Endothelial cell of umbilical vein (primary cell): ENCODE measurements around the gene MMAA. TPM values are rescaled to one million over a fixed set of nuclear protein-coding genes. Genes with fewer than 3 reads are reported as not detected.

Experiments
- BruUV-seq: library from RNA; stranded (reverse); fragments of 400-500 nt; replicated peaks from 2 replicates; lab custom pipeline; 2021; lab: Mats Ljungman, UMichigan
- CTCF ChIA-PET: fragments of 300-600, 350-600 bp; sonication (Branson Sonifier 250); formaldehyde crosslinking; loops from one replicate; lab custom pipeline; 2021; ENCODE audit warnings: antibody characterized with exemption, inconsistent platforms; lab: Charles Lee
- POLR2A ChIA-PET: fragments of 300-600, 350-600 bp; sonication (Branson Sonifier 250); formaldehyde crosslinking; loops from one replicate; lab custom pipeline; 2021; ENCODE audit warnings: antibody characterized with exemption, inconsistent platforms; lab: Charles Lee
- DNase-seq: peaks from one replicate; pipeline ENCODE4 v3.0.0-alpha.2; 2011; ENCODE audit warnings: low read depth, low spot score
- FAIRE-seq: peaks from 2 replicates; lab custom pipeline; 2011; peaks lifted over from hg19 to GRCh38; lab: Jason Lieb, UNC
- H2AFZ ChIP-seq: 2 replicates; pipeline ENCODE4 v1.6.0; 2012; ENCODE audit warnings: low read depth, low read length, control low read depth, inconsistent platforms
- H3K27ac ChIP-seq: 2 replicates; pipeline ENCODE4 v1.5.1; 2011; ENCODE audit warnings: low read depth, mild to moderate bottlenecking, control low read depth, low read length, moderate library complexity; ENCODE audit not compliant: insufficient read depth
- H3K27me3 ChIP-seq, 2 experiments: 2 replicates each; pipeline versions ENCODE4 v1.6.0 to v1.6.1; 2011; ENCODE audit warnings: low read length in 2 of 2, mixed read lengths in 1 of 2; ENCODE audit not compliant: control insufficient read depth in 2 of 2, insufficient read depth in 2 of 2
- H3K36me3 ChIP-seq, 2 experiments: 2 replicates in 1 of 2; 3 replicates in 1 of 2; pipeline ENCODE4 v1.5.1; 2011; ENCODE audit warnings: low read length in 2 of 2, mild to moderate bottlenecking in 1 of 2, moderate library complexity in 1 of 2; ENCODE audit not compliant: control insufficient read depth in 2 of 2, insufficient read depth in 2 of 2; ENCODE audit errors: extremely low read depth in 1 of 2
- H3K4me1 ChIP-seq: 3 replicates; pipeline ENCODE4 v1.5.1; 2011; ENCODE audit warnings: mild to moderate bottlenecking, low read length; ENCODE audit not compliant: control insufficient read depth, insufficient read depth; ENCODE audit errors: extremely low read depth
- H3K4me2 ChIP-seq: 2 replicates; pipeline ENCODE4 v1.6.1; 2011; ENCODE audit warnings: low read length, control low read depth, mixed read lengths; ENCODE audit not compliant: insufficient read depth
- H3K4me3 ChIP-seq, 3 experiments: fragments of 200-600 bp in 1 of 3; sonication (generic), shearing (Covaris generic) in 1 of 3; replicated peaks in 1 of 3; 2 replicates each; pipeline ENCODE4 v1.5.1; 2011 to 2016; ENCODE audit warnings: control low read depth in 3 of 3, low read length in 3 of 3, mild to moderate bottlenecking in 2 of 3, inconsistent platforms in 1 of 3, low read depth in 1 of 3, moderate library complexity in 1 of 3; ENCODE audit not compliant: insufficient read depth in 1 of 3
- H3K79me2 ChIP-seq: 2 replicates; pipeline ENCODE4 v1.6.0; 2012; ENCODE audit warnings: low read length, inconsistent platforms; ENCODE audit not compliant: control insufficient read depth, insufficient read depth
- H3K9ac ChIP-seq: replicated peaks from 2 replicates; pipeline ENCODE3; 2011; ENCODE audit warnings: low read length, control low read depth; ENCODE audit not compliant: insufficient read depth; ENCODE audit errors: extremely low read depth
- H3K9me1 ChIP-seq: replicated peaks from 3 replicates; pipeline ENCODE4 v1.6.0; 2011; ENCODE audit warnings: mild to moderate bottlenecking, low read length; ENCODE audit not compliant: control insufficient read depth, insufficient read depth; ENCODE audit errors: extremely low read depth
- H3K9me3 ChIP-seq: replicated peaks from 2 replicates; pipeline ENCODE4 v1.5.1; 2012; ENCODE audit warnings: low read length, inconsistent platforms; ENCODE audit not compliant: control insufficient read depth, insufficient read depth
- H4K20me1 ChIP-seq: replicated peaks from 2 replicates; pipeline ENCODE3; 2011; ENCODE audit warnings: mild to moderate bottlenecking, low read length; ENCODE audit not compliant: control insufficient read depth, insufficient read depth; ENCODE audit errors: extremely low read depth
- GATA2 ChIP-seq: IDR thresholded peaks from 2 replicates; pipeline ENCODE4 v1.7.0; 2011; ENCODE audit warnings: low read depth, mild to moderate bottlenecking, moderate library complexity, mixed read lengths, low read length; ENCODE audit not compliant: insufficient read length, insufficient read depth
- JUN ChIP-seq: IDR thresholded peaks from 2 replicates; pipeline ENCODE4 v1.6.1; 2011; ENCODE audit warnings: borderline replicate concordance, low read depth; ENCODE audit not compliant: insufficient read length, insufficient read depth
- MYC ChIP-seq: IDR thresholded peaks from one replicate; pipeline ENCODE4 v1.6.1; 2011; ENCODE audit warnings: mild to moderate bottlenecking, low read depth, low read length
- POLR2AphosphoS5 ChIP-seq: IDR thresholded peaks from 2 replicates; pipeline ENCODE4 v1.6.1; 2012; ENCODE audit warnings: low read depth, mild to moderate bottlenecking, control low read depth, low read length, moderate library complexity; ENCODE audit not compliant: insufficient read depth
- dilution Hi-C: fragments of 300-500 bp; cut with MboI; formaldehyde crosslinking; loops from one replicate; pipeline ENCODE4 v1.15.0; 2019; ENCODE audit warnings: low sequenced_read_pairs; ENCODE audit not compliant: extremely low pct_ligation_motif_present
- intact Hi-C: fragments of 100-400 bp; cut with micrococcal nuclease; formaldehyde crosslinking; loops from one replicate; pipeline ENCODE4 v1.10.0; 2022
- polyA plus RNA-seq, 4 experiments: library from polyadenylated mRNA; depleted of rRNA in 3 of 4; stranded (reverse) in 3 of 4; unstranded in 1 of 4; fragments of >200 nt; gene quantifications; 2 replicates each; pipeline versions ENCODE4 v1.2.1 to v1.2.3, GENCODE V29; 2011 to 2012; ENCODE audit warnings: missing spikeins in 1 of 4
- total RNA-seq: library from RNA; stranded (reverse); gene quantifications from 2 replicates; pipeline ENCODE4 v1.2.3, GENCODE V29; 2021

Gene MMAA
- total and polyA plus RNA-seq, 2 donors (not counting 3 experiments of a cell fraction or from before 2014, with no cell fraction given): 2.2 to 5.1 TPM

DNA sequence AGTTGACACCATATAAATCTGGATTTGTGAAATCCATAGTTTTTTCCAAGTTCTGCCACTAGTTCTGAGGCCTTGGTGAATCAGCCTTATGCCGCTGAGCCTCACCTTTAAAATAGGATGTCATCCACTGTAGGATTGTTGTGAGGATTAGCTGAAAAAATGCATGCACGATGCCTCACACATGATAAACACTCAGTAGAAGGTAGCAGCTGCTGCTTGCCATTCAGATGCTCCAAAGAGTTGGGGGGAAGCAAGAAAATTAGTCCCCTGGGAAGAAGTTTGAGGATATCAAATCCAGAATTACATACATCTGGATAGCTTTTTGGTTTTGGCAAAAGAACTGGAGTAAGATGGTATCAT, 7.4 kb downstream of the MMAA start:
- Histone ChIP-seq H3K4me3 (no peak overlapping the region), H3K9me3 (no peaks in the 10 kb centered on the region), H3K9me1 (no peaks in the 10 kb centered on the region), H4K20me1 (no peaks in the 10 kb centered on the region), H3K36me3 (no peaks in the 10 kb centered on the region), H3K27ac (no peak overlapping the region), H3K4me2 (no peak overlapping the region), H2AFZ (no peak overlapping the region), H3K9ac (no peak overlapping the region), H3K79me2 (no peaks in the 10 kb centered on the region), H3K4me1 (peaks cover 17% of the 10 kb centered on the region), H3K27me3 (no peaks in the 10 kb centered on the region)
- POLR2A ChIA-PET: no interaction called here
- TF ChIP-seq JUN: no peak
- TF ChIP-seq MYC: no peak
- TF ChIP-seq GATA2: no peak
- intact Hi-C loops: loop anchor here (10.0 kb wide), 1 partner anchor 548 kb away; the partner anchor contains the start of gene LSM6
- FAIRE-seq (no peak), DNase-seq (no peak)
- no TSS peak for BruUV-seq
- dilution Hi-C loops: no loop called here
- CTCF ChIA-PET: no interaction called here

GRCh38 chr4:145635117-145635516, 15.9 kb downstream of the MMAA start:
- Histone ChIP-seq H3K27me3 (no peaks in the 10 kb centered on the region), H2AFZ (no peak overlapping the region), H3K36me3 (no peaks in the 10 kb centered on the region), H3K27ac (no peak overlapping the region), H3K79me2 (no peaks in the 10 kb centered on the region), H3K9me1 (no peaks in the 10 kb centered on the region), H4K20me1 (no peaks in the 10 kb centered on the region), H3K4me3 (no peak overlapping the region), H3K4me1 (no peaks in the 10 kb centered on the region), H3K9me3 (no peaks in the 10 kb centered on the region), H3K4me2 (no peak overlapping the region), H3K9ac (no peak overlapping the region)
- CTCF ChIA-PET: interaction anchor here (1.0 to 1.1 kb wide), 2 partner anchors 11 to 12 kb away, joined by 3 to 4 read pairs; no protein-coding TSS in a partner anchor
- FAIRE-seq (no peak), DNase-seq (no peak)
- POLR2A ChIA-PET: no interaction called here
- BruUV-seq: no TSS peak
- dilution Hi-C loops (no loop called here), intact Hi-C loops (no loop called here)
- TF ChIP-seq MYC (no peak), POLR2AphosphoS5 (no peak)
